ENCODE measurements around the gene KRTAP10-7. TPM values are rescaled to one million over a fixed set of nuclear protein-coding genes. Genes with fewer than 3 reads are reported as not detected.
"Not testable (repeated sequence)": the region's sequence is repeated elsewhere in the genome, so short reads cannot be mapped to it uniquely, and the experiment has no call there.

The KRTAP10-7 gene
- total RNA-seq, 1 donor: not detected

DNA sequence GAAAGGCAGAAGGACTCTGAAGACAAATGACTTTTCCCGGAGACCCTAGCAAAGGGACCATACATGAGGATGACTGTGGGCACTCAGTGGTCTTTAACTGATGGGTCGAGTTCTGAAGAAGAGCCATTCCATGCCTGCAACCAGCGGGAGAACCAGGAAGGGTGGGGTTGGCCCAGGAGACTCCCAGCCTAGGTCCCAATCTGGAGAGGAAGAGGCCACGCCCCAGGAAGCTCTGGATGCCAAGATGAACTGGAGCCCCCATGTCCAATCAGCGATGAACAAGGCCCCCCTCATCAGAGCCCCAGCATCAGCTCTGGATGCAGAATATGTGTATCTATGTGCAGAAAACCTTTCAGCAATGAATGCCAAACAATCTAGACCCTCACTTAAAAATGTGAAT is 40.4 kb downstream of the KRTAP10-7 start:
- Histone ChIP-seq H3K27me3 (ENCODE audit: insufficient read depth, low read length) (no peaks in the 10 kb centered on the region), H3K9me3 (ENCODE audit: low read depth, low read length) (peaks cover 14% of the 10 kb centered on the region), H3K4me1 (ENCODE audit: insufficient read depth, low read length) (no peaks in the 10 kb centered on the region), H3K4me3 (ENCODE audit: low read length) (no peak overlapping the region)

GRCh38 chr21:44643741-44644310 is 43.4 kb downstream of the KRTAP10-7 start:
- no peaks in the 10 kb centered on the region for H3K27me3 ChIP-seq (ENCODE audit: insufficient read depth, low read length)
- peaks cover 14% of the 10 kb centered on the region for H3K9me3 ChIP-seq (ENCODE audit: low read depth, low read length)
- no peaks in the 10 kb centered on the region for H3K4me1 ChIP-seq (ENCODE audit: insufficient read depth, low read length)
- H3K4me3 ChIP-seq (ENCODE audit: low read length): no peak overlapping the region

GRCh38 chr21:44644878-44645277 is 44.5 kb downstream of the KRTAP10-7 start:
- Histone ChIP-seq H3K27me3 (ENCODE audit: insufficient read depth, low read length) (no peaks in the 10 kb centered on the region), H3K4me3 (ENCODE audit: low read length) (no peak overlapping the region), H3K4me1 (ENCODE audit: insufficient read depth, low read length) (no peaks in the 10 kb centered on the region), H3K9me3 (ENCODE audit: low read depth, low read length) (peaks cover 14% of the 10 kb centered on the region)

- H3K9me3 ChIP-seq (ENCODE audit: low read depth, low read length): peaks cover 14% of the 10 kb centered on the region
- not testable (repeated sequence) for H3K4me1 ChIP-seq (ENCODE audit: insufficient read depth, low read length); H3K27me3 ChIP-seq (ENCODE audit: insufficient read depth, low read length); H3K4me3 ChIP-seq (ENCODE audit: low read length)
Measured at GRCh38 chr21:44646366-44647221, 46.2 kb downstream of the KRTAP10-7 start, which contains the start of gene KRTAP10-11. KRTAP10-11 (plus strand) TSS chr21:44646414; CDS start chr21:44646459, 45 bp downstream.

GRCh38 chr21:44647222-44647552 is 46.8 kb downstream of the KRTAP10-7 start:
- Histone ChIP-seq H3K4me3 (ENCODE audit: low read length) (no peak overlapping the region), H3K4me1 (ENCODE audit: insufficient read depth, low read length) (no peaks in the 10 kb centered on the region), H3K27me3 (ENCODE audit: insufficient read depth, low read length) (no peaks in the 10 kb centered on the region), H3K9me3 (ENCODE audit: low read depth, low read length) (peaks cover 14% of the 10 kb centered on the region)

GRCh38 chr21:44648557-44649311 is 48.3 kb downstream of the KRTAP10-7 start:
- Histone ChIP-seq H3K4me1 (ENCODE audit: insufficient read depth, low read length) (peaks cover 2% of the 10 kb centered on the region), H3K4me3 (ENCODE audit: low read length) (no peak overlapping the region), H3K27me3 (ENCODE audit: insufficient read depth, low read length) (no peaks in the 10 kb centered on the region), H3K9me3 (ENCODE audit: low read depth, low read length) (peaks cover 14% of the 10 kb centered on the region)

DNA sequence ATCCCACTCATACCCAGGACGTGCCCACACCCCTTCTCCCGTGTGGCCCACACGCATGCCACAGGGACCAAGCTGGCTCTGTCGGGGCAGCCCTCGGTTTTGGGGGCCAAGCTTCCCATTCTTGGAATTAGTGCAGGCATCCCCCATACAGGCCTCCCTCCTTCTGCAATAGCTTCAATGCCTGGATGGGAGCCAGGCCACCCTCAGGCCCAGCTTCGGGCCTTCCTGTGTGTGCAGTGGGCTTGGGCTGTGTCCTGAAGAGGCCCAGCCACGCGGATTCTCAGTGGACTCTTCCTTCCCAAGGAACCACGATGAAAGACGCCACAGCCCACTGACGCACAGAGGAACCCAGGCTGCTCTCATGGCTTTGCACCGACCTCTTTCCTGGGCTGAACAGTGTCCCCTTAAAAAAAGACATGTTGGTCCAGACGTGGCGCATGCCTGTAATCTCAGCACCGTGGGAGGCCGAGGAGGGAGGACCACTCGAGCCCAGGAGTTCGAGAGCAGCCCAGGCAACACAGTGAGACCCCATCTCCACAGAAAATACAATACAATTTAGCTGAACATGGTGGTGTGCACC is 49.2 kb downstream of the KRTAP10-7 start:
- Histone ChIP-seq H3K27me3 (ENCODE audit: insufficient read depth, low read length) (no peaks in the 10 kb centered on the region), H3K4me1 (ENCODE audit: insufficient read depth, low read length) (peaks cover 9% of the 10 kb centered on the region), H3K9me3 (ENCODE audit: low read depth, low read length) (peaks cover 5% of the 10 kb centered on the region), H3K4me3 (ENCODE audit: low read length) (no peak overlapping the region)

DNA sequence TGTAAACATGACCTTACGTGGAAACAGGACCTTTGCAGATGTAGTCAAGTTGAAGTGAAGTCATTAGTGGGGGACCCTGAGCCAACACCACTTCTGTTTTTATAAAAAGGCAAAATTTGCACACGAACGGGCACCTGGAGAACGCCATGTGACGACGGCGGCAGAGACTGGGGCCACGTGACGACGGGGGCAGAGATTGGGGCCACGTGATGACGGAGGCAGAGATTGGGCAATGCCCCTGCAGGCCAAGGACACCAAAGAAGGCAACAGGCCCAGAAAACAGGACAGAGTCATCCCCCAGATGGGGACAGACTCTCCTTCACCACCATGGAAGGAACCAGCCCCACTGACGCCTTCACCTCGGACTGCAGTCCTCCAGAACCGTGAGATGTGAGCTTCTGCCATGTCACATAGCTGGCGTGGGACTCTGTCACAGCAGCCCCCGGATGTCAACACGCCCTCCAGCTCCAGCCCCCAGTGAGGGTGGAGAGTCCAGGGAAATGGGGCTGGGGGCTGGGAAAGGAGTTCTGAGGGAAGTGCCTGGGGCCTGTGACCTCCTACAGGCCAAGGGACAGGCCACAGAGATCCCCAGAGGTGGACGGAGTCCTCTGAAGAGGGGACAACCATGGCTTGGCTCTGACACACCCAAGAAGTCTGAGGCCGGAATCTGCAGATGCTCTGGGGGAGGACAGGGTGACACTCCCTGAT is 50.0 kb downstream of the KRTAP10-7 start:
- Histone ChIP-seq H3K9me3 (ENCODE audit: low read depth, low read length) (no peaks in the 10 kb centered on the region), H3K4me3 (ENCODE audit: low read length) (no peak overlapping the region), H3K27me3 (ENCODE audit: insufficient read depth, low read length) (no peaks in the 10 kb centered on the region), H3K4me1 (ENCODE audit: insufficient read depth, low read length) (peaks cover 11% of the 10 kb centered on the region)

GRCh38 chr21:44650973-44651675 is 50.7 kb downstream of the KRTAP10-7 start:
- H3K27me3 ChIP-seq (ENCODE audit: insufficient read depth, low read length): no peaks in the 10 kb centered on the region
- H3K4me3 ChIP-seq (ENCODE audit: low read length): no peak overlapping the region
- H3K9me3 ChIP-seq (ENCODE audit: low read depth, low read length): no peaks in the 10 kb centered on the region

More at GRCh38 chr21:44650973-44651675, 50.7 kb downstream of the KRTAP10-7 start:
- peaks cover 11% of the 10 kb centered on the region for H3K4me1 ChIP-seq (ENCODE audit: insufficient read depth, low read length)

Other genes with a start within 250 kb of the KRTAP10-7 start
- gene TRPM2, start 247.0 kb upstream of the KRTAP10-7 start, total RNA-seq: 2.2 TPM
- gene LRRC3, start 145.1 kb upstream of the KRTAP10-7 start, total RNA-seq: 0.31 TPM
- gene KRTAP10-1, start 60.4 kb upstream of the KRTAP10-7 start, total RNA-seq: not detected
- gene KRTAP10-2, start 49.1 kb upstream of the KRTAP10-7 start, total RNA-seq: not detected
- gene KRTAP10-3, start 41.8 kb upstream of the KRTAP10-7 start, total RNA-seq: not detected
- not detected for gene KRTAP10-4, start 26.9 kb upstream of the KRTAP10-7 start, total RNA-seq
- gene KRTAP10-5, start 20.0 kb upstream of the KRTAP10-7 start, total RNA-seq: not detected
- gene KRTAP10-6, start 8.1 kb upstream of the KRTAP10-7 start, total RNA-seq: not detected
- not detected for gene KRTAP10-8, start 11.5 kb downstream of the KRTAP10-7 start, total RNA-seq
- gene KRTAP10-9, start 26.5 kb downstream of the KRTAP10-7 start, total RNA-seq: not detected
- gene KRTAP10-10, start 36.8 kb downstream of the KRTAP10-7 start, total RNA-seq: not detected
- not detected for gene KRTAP10-11, start 45.8 kb downstream of the KRTAP10-7 start, total RNA-seq
- gene KRTAP12-4, start 54.1 kb downstream of the KRTAP10-7 start, total RNA-seq: not detected
- not detected for gene KRTAP12-3, start 57.3 kb downstream of the KRTAP10-7 start, total RNA-seq
- gene KRTAP12-2, start 66.3 kb downstream of the KRTAP10-7 start, total RNA-seq: not detected
- not detected for gene KRTAP12-1, start 81.6 kb downstream of the KRTAP10-7 start, total RNA-seq
- not detected for gene KRTAP10-12, start 96.6 kb downstream of the KRTAP10-7 start, total RNA-seq
- gene TSPEAR, start 111.0 kb downstream of the KRTAP10-7 start, total RNA-seq: not detected
- 90.0 TPM for gene UBE2G2, start 201.2 kb downstream of the KRTAP10-7 start, total RNA-seq
- gene SUMO3, start 217.5 kb downstream of the KRTAP10-7 start, total RNA-seq: 86.3 TPM